ENCODE data around the gene TCEA2.

TCEA2 gene

GRCh38 chr20:64042054-64042781, 20.8 kb upstream of the TCEA2 start:
- H3K4me3 ChIP-seq (ENCODE audit: insufficient read depth, low read depth, low read length, poor library complexity, severe bottlenecking) = peak overlapping the region; percentile 69
- H3K9me3 ChIP-seq (ENCODE audit: control insufficient read depth, low read length) = no peaks in the 10 kb centered on the region
- peaks cover 4% of the 10 kb centered on the region for H3K27me3 ChIP-seq (replicated peaks; ENCODE audit: control insufficient read depth, insufficient read depth, low read length, poor library complexity, severe bottlenecking)
- peak overlapping the region; percentile 55 for H3K27ac ChIP-seq (ENCODE audit: insufficient read depth, low read length, poor library complexity, severe bottlenecking)
- no peak for DNase-seq
- H3K36me3 ChIP-seq (ENCODE audit: control insufficient read depth, insufficient read depth, low read length) = no peaks in the 10 kb centered on the region
- peaks cover 47% of the 10 kb centered on the region for H3K4me1 ChIP-seq (ENCODE audit: control insufficient read depth, insufficient read depth, low read length, poor library complexity, severe bottlenecking)

GRCh38 chr20:64043768-64044167, 19.2 kb upstream of the TCEA2 start:
- H3K27ac ChIP-seq (ENCODE audit: insufficient read depth, low read length, poor library complexity, severe bottlenecking) = no peak overlapping the region
- no peak overlapping the region for H3K4me3 ChIP-seq (ENCODE audit: insufficient read depth, low read depth, low read length, poor library complexity, severe bottlenecking)
- no peaks in the 10 kb centered on the region for H3K9me3 ChIP-seq (ENCODE audit: control insufficient read depth, low read length)
- no peaks in the 10 kb centered on the region for H3K36me3 ChIP-seq (ENCODE audit: control insufficient read depth, insufficient read depth, low read length)
- H3K27me3 ChIP-seq (replicated peaks; ENCODE audit: control insufficient read depth, insufficient read depth, low read length, poor library complexity, severe bottlenecking) = peaks cover 12% of the 10 kb centered on the region
- peaks cover 44% of the 10 kb centered on the region for H3K4me1 ChIP-seq (ENCODE audit: control insufficient read depth, insufficient read depth, low read length, poor library complexity, severe bottlenecking)
- DNase-seq = no peak

- H3K4me1 ChIP-seq (ENCODE audit: control insufficient read depth, insufficient read depth, low read length, poor library complexity, severe bottlenecking) = peaks cover 37% of the 10 kb centered on the region
- H3K9me3 ChIP-seq (ENCODE audit: control insufficient read depth, low read length) = no peaks in the 10 kb centered on the region
- no peak overlapping the region for H3K4me3 ChIP-seq (ENCODE audit: insufficient read depth, low read depth, low read length, poor library complexity, severe bottlenecking)
- H3K27ac ChIP-seq (ENCODE audit: insufficient read depth, low read length, poor library complexity, severe bottlenecking) = no peak overlapping the region
- no peak for DNase-seq
- peaks cover 12% of the 10 kb centered on the region for H3K27me3 ChIP-seq (replicated peaks; ENCODE audit: control insufficient read depth, insufficient read depth, low read length, poor library complexity, severe bottlenecking)
- no peaks in the 10 kb centered on the region for H3K36me3 ChIP-seq (ENCODE audit: control insufficient read depth, insufficient read depth, low read length)
These were observed 18.3 kb upstream of the TCEA2 start for GRCh38 chr20:64044484-64045247.

- no peak for DNase-seq
- H3K9me3 ChIP-seq (ENCODE audit: control insufficient read depth, low read length) = no peaks in the 10 kb centered on the region
- no peak overlapping the region for H3K4me3 ChIP-seq (ENCODE audit: insufficient read depth, low read depth, low read length, poor library complexity, severe bottlenecking)
- no peak overlapping the region for H3K27ac ChIP-seq (ENCODE audit: insufficient read depth, low read length, poor library complexity, severe bottlenecking)
- no peaks in the 10 kb centered on the region for H3K36me3 ChIP-seq (ENCODE audit: control insufficient read depth, insufficient read depth, low read length)
- peaks cover 20% of the 10 kb centered on the region for H3K27me3 ChIP-seq (replicated peaks; ENCODE audit: control insufficient read depth, insufficient read depth, low read length, poor library complexity, severe bottlenecking)
- H3K4me1 ChIP-seq (ENCODE audit: control insufficient read depth, insufficient read depth, low read length, poor library complexity, severe bottlenecking) = peaks cover 35% of the 10 kb centered on the region
These were observed 17.5 kb upstream of the TCEA2 start for GRCh38 chr20:64045346-64046011.

GRCh38 chr20:64047046-64047389, 16.0 kb upstream of the TCEA2 start:
- H3K4me3 ChIP-seq (ENCODE audit: insufficient read depth, low read depth, low read length, poor library complexity, severe bottlenecking) = no peak overlapping the region
- H3K4me1 ChIP-seq (ENCODE audit: control insufficient read depth, insufficient read depth, low read length, poor library complexity, severe bottlenecking) = peaks cover 20% of the 10 kb centered on the region
- H3K9me3 ChIP-seq (ENCODE audit: control insufficient read depth, low read length) = no peaks in the 10 kb centered on the region
- H3K36me3 ChIP-seq (ENCODE audit: control insufficient read depth, insufficient read depth, low read length) = no peaks in the 10 kb centered on the region
- no peak for DNase-seq
- H3K27ac ChIP-seq (ENCODE audit: insufficient read depth, low read length, poor library complexity, severe bottlenecking) = no peak overlapping the region
- H3K27me3 ChIP-seq (replicated peaks; ENCODE audit: control insufficient read depth, insufficient read depth, low read length, poor library complexity, severe bottlenecking) = peaks cover 34% of the 10 kb centered on the region

- no peaks in the 10 kb centered on the region for H3K9me3 ChIP-seq (ENCODE audit: control insufficient read depth, low read length)
- H3K27me3 ChIP-seq (replicated peaks; ENCODE audit: control insufficient read depth, insufficient read depth, low read length, poor library complexity, severe bottlenecking) = peaks cover 40% of the 10 kb centered on the region
- no peak overlapping the region for H3K4me3 ChIP-seq (ENCODE audit: insufficient read depth, low read depth, low read length, poor library complexity, severe bottlenecking)
- H3K36me3 ChIP-seq (ENCODE audit: control insufficient read depth, insufficient read depth, low read length) = no peaks in the 10 kb centered on the region
- peaks cover 16% of the 10 kb centered on the region for H3K4me1 ChIP-seq (ENCODE audit: control insufficient read depth, insufficient read depth, low read length, poor library complexity, severe bottlenecking)
- H3K27ac ChIP-seq (ENCODE audit: insufficient read depth, low read length, poor library complexity, severe bottlenecking) = no peak overlapping the region
- DNase-seq = no peak
These were observed 15.0 kb upstream of the TCEA2 start for GRCh38 chr20:64047968-64048401.

GRCh38 chr20:64048402-64049044, 14.5 kb upstream of the TCEA2 start:
- H3K27ac ChIP-seq (ENCODE audit: insufficient read depth, low read length, poor library complexity, severe bottlenecking) = no peak overlapping the region
- peaks cover 16% of the 10 kb centered on the region for H3K4me1 ChIP-seq (ENCODE audit: control insufficient read depth, insufficient read depth, low read length, poor library complexity, severe bottlenecking)
- no peaks in the 10 kb centered on the region for H3K36me3 ChIP-seq (ENCODE audit: control insufficient read depth, insufficient read depth, low read length)
- DNase-seq = no peak
- H3K27me3 ChIP-seq (replicated peaks; ENCODE audit: control insufficient read depth, insufficient read depth, low read length, poor library complexity, severe bottlenecking) = peaks cover 40% of the 10 kb centered on the region
- no peak overlapping the region for H3K4me3 ChIP-seq (ENCODE audit: insufficient read depth, low read depth, low read length, poor library complexity, severe bottlenecking)
- H3K9me3 ChIP-seq (ENCODE audit: control insufficient read depth, low read length) = no peaks in the 10 kb centered on the region

GRCh38 chr20:64049060-64049877, 13.7 kb upstream of the TCEA2 start, which contains the start of gene SOX18:
Gene SOX18 (minus strand): TSS chr20:64049639. CDS start chr20:64049516, 123 bp downstream.
- H3K27ac ChIP-seq (ENCODE audit: insufficient read depth, low read length, poor library complexity, severe bottlenecking) = no peak within 1 kb of the TSS
- no peak for DNase-seq
- peaks cover 16% of the 10 kb centered on the region for H3K4me1 ChIP-seq (ENCODE audit: control insufficient read depth, insufficient read depth, low read length, poor library complexity, severe bottlenecking)
- no peaks in the 10 kb centered on the region for H3K36me3 ChIP-seq (ENCODE audit: control insufficient read depth, insufficient read depth, low read length)
- no peaks in the 10 kb centered on the region for H3K9me3 ChIP-seq (ENCODE audit: control insufficient read depth, low read length)
- peaks cover 41% of the 10 kb centered on the region for H3K27me3 ChIP-seq (replicated peaks; ENCODE audit: control insufficient read depth, insufficient read depth, low read length, poor library complexity, severe bottlenecking)
- no peak within 1 kb of the TSS for H3K4me3 ChIP-seq (ENCODE audit: insufficient read depth, low read depth, low read length, poor library complexity, severe bottlenecking)

GRCh38 chr20:64049878-64050260, 13.1 kb upstream of the TCEA2 start:
- H3K9me3 ChIP-seq (ENCODE audit: control insufficient read depth, low read length) = no peaks in the 10 kb centered on the region
- H3K4me1 ChIP-seq (ENCODE audit: control insufficient read depth, insufficient read depth, low read length, poor library complexity, severe bottlenecking) = peaks cover 16% of the 10 kb centered on the region
- H3K4me3 ChIP-seq (ENCODE audit: insufficient read depth, low read depth, low read length, poor library complexity, severe bottlenecking) = no peak overlapping the region
- H3K27me3 ChIP-seq (replicated peaks; ENCODE audit: control insufficient read depth, insufficient read depth, low read length, poor library complexity, severe bottlenecking) = peaks cover 44% of the 10 kb centered on the region
- no peak overlapping the region for H3K27ac ChIP-seq (ENCODE audit: insufficient read depth, low read length, poor library complexity, severe bottlenecking)
- no peaks in the 10 kb centered on the region for H3K36me3 ChIP-seq (ENCODE audit: control insufficient read depth, insufficient read depth, low read length)
- DNase-seq = no peak

Measured in effector memory CD4-positive, alpha-beta T cell (primary cell).